C4-2B (cell line): ENCODE measurements around the gene KIF26B.

Source experiments
- ZFX ChIP-seq: fragments of 450-650 bp; IDR thresholded peaks from 2 replicates; pipeline ENCODE4 v1.6.1; 2017
- TF ChIP-seq, protein P1 (sequence below): fragments of 450-650 bp; conservative IDR thresholded peaks from 2 replicates; pipeline ENCODE4 v1.5.1; 2017; ENCODE audit warnings: mild to moderate bottlenecking

- TF ChIP-seq, protein P1, sequence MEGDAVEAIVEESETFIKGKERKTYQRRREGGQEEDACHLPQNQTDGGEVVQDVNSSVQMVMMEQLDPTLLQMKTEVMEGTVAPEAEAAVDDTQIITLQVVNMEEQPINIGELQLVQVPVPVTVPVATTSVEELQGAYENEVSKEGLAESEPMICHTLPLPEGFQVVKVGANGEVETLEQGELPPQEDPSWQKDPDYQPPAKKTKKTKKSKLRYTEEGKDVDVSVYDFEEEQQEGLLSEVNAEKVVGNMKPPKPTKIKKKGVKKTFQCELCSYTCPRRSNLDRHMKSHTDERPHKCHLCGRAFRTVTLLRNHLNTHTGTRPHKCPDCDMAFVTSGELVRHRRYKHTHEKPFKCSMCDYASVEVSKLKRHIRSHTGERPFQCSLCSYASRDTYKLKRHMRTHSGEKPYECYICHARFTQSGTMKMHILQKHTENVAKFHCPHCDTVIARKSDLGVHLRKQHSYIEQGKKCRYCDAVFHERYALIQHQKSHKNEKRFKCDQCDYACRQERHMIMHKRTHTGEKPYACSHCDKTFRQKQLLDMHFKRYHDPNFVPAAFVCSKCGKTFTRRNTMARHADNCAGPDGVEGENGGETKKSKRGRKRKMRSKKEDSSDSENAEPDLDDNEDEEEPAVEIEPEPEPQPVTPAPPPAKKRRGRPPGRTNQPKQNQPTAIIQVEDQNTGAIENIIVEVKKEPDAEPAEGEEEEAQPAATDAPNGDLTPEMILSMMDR, result no peak
- TF ChIP-seq ZFX, result no peak
These were observed 299.3 kb downstream of the KIF26B start for GRCh38 chr1:245454051-245454450.
